Natural killer cell treated with Interleukin-12 subunit alpha and Interleukin-12 subunit beta and Interleukin-15 and Interleukin-18, amount 100 ng/mL, for 72 hours (primary cell): Measurements from ENCODE around the gene ITSN1. TPM values are rescaled to one million over a fixed set of nuclear protein-coding genes. Genes with fewer than 3 reads are reported as not detected.
"Not testable (repeated sequence)": the region's sequence is repeated elsewhere in the genome, so short reads cannot be mapped to it uniquely, and the experiment has no call there.

ENCODE experiments used
- ATAC-seq, 2 donors: fragments of 150-1000 bp; cut with Tn5 transposase in 1 of 2; sonication (Bioruptor Pico), chemical (Tn5 transposase) in 1 of 2; 2 replicates each; pipeline ENCODE4 v1.10.0; 2021
- DNase-seq: peaks from one replicate; pipeline ENCODE4 v3.0.0; 2022; ENCODE audit warnings: low spot score
- H3K27ac Mint-ChIP-seq, 2 donors: 1 replicate in 1 of 2; 2 replicates in 1 of 2; pipeline ENCODE4 v1.8.0; 2022; ENCODE audit warnings: mixed read lengths in 2 of 2, mild to moderate bottlenecking in 1 of 2, moderate library complexity in 1 of 2
- H3K27me3 Mint-ChIP-seq, 2 donors: 1 replicate in 1 of 2; 2 replicates in 1 of 2; pipeline ENCODE4 v1.8.0; 2022; ENCODE audit warnings: mixed read lengths in 2 of 2
- H3K36me3 Mint-ChIP-seq: one replicate; pipeline ENCODE4 v1.8.0; 2022; ENCODE audit warnings: mixed read lengths
- H3K4me1 Mint-ChIP-seq, 2 donors: 1 replicate in 1 of 2; 2 replicates in 1 of 2; pipeline ENCODE4 v1.8.0; 2022; ENCODE audit warnings: low read depth in 2 of 2, mixed read lengths in 2 of 2, mild to moderate bottlenecking in 1 of 2
- H3K4me3 Mint-ChIP-seq: one replicate; pipeline ENCODE4 v1.8.0; 2022; ENCODE audit warnings: mixed read lengths
- H3K9me3 Mint-ChIP-seq: 2 replicates; pipeline ENCODE4 v1.8.0; 2022; ENCODE audit warnings: mixed read lengths
- total RNA-seq, 2 donors: library from RNA; stranded (reverse); gene quantifications; one replicate each; pipeline ENCODE4 v1.2.3, GENCODE V29; 2022

The ITSN1 gene
- total RNA-seq, 2 donors from 2014 or later, result 4.0 to 8.1 TPM

GRCh38 chr21:33899199-33899598 lies 256.9 kb downstream of the ITSN1 start:
- Mint-ChIP-seq H3K27me3 (peaks cover 9 to 13% of the 10 kb centered on the region in 2 donors), H3K4me1 (peaks cover 11 to 12% of the 10 kb centered on the region in 2 donors), H3K27ac (no peak overlapping the region), H3K9me3 (no peaks in the 10 kb centered on the region), H3K36me3 (peaks cover 6% of the 10 kb centered on the region), H3K4me3 (no peak overlapping the region)
- DNase-seq, result no peak
- ATAC-seq, result no peak

- DNase-seq (no peak), ATAC-seq (no peak)
- no peaks in the 10 kb centered on the region for H3K4me1 Mint-ChIP-seq
- no peaks in the 10 kb centered on the region for H3K9me3 Mint-ChIP-seq
- no peaks in the 10 kb centered on the region for H3K27me3 Mint-ChIP-seq
- no peak overlapping the region for H3K4me3 Mint-ChIP-seq
- H3K27ac Mint-ChIP-seq, result no peak overlapping the region
- H3K36me3 Mint-ChIP-seq, result peaks cover 14% of the 10 kb centered on the region
These were observed 259.3 kb downstream of the ITSN1 start for GRCh38 chr21:33901412-33902288.

GRCh38 chr21:33902349-33902748 lies 260.0 kb downstream of the ITSN1 start:
- DNase-seq (no peak), ATAC-seq (no peak)
- Mint-ChIP-seq H3K27ac (no peak overlapping the region), H3K27me3 (no peaks in the 10 kb centered on the region), H3K36me3 (peaks cover 21% of the 10 kb centered on the region), H3K4me3 (no peak overlapping the region), H3K9me3 (no peaks in the 10 kb centered on the region), H3K4me1 (no peaks in the 10 kb centered on the region)

GRCh38 chr21:33904041-33904440 lies 261.7 kb downstream of the ITSN1 start:
- Mint-ChIP-seq H3K36me3 (peaks cover 24% of the 10 kb centered on the region), H3K4me1 (no peaks in the 10 kb centered on the region), H3K4me3 (no peak overlapping the region), H3K9me3 (no peaks in the 10 kb centered on the region), H3K27ac (no peak overlapping the region), H3K27me3 (no peaks in the 10 kb centered on the region)
- no peak for ATAC-seq
- DNase-seq, result no peak

DNA sequence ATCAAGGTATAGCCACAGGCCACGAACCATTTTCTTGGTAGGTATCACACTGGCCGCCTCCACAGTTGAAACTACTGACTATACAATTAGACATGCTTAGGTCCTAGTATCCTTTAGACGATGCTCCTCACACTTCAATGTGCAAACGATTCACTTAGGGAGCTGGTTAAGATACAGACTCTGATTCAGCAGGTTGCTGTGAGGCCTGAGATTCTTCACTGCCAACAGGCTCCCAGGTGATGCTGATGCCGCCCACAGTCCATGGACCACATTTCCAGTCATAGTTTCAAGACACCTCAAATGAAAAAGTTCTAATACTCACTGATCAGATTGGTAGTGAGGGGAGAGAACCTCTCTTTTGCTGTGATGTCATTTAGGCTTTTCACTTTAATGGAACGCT lies 266.5 kb downstream of the ITSN1 start:
- no peak for ATAC-seq
- Mint-ChIP-seq H3K4me3 (no peak overlapping the region), H3K36me3 (peaks cover 38% of the 10 kb centered on the region), H3K27ac (no peak overlapping the region), H3K27me3 (no peaks in the 10 kb centered on the region), H3K9me3 (no peaks in the 10 kb centered on the region), H3K4me1 (peaks cover 5 to 6% of the 10 kb centered on the region in 2 donors)
- DNase-seq, result no peak

- Mint-ChIP-seq H3K27me3 (no peaks in the 10 kb centered on the region), H3K36me3 (peaks cover 38% of the 10 kb centered on the region), H3K4me3 (no peak overlapping the region), H3K27ac (no peak overlapping the region), H3K4me1 (peaks cover 10 to 14% of the 10 kb centered on the region in 2 donors), H3K9me3 (no peaks in the 10 kb centered on the region)
- ATAC-seq, result no peak
- DNase-seq, result no peak
These were observed 267.5 kb downstream of the ITSN1 start for GRCh38 chr21:33909756-33910155.

GRCh38 chr21:33914188-33914587 lies 271.9 kb downstream of the ITSN1 start:
- Mint-ChIP-seq H3K27me3 (no peaks in the 10 kb centered on the region), H3K36me3 (peaks cover 20% of the 10 kb centered on the region), H3K27ac (peak overlapping the region; percentile 85 to 99), H3K9me3 (no peaks in the 10 kb centered on the region), H3K4me3 (peak overlapping the region; percentile 96), H3K4me1 (peaks cover 21 to 32% of the 10 kb centered on the region in 2 donors)
- DNase-seq (no peak), ATAC-seq (no peak)

DNA sequence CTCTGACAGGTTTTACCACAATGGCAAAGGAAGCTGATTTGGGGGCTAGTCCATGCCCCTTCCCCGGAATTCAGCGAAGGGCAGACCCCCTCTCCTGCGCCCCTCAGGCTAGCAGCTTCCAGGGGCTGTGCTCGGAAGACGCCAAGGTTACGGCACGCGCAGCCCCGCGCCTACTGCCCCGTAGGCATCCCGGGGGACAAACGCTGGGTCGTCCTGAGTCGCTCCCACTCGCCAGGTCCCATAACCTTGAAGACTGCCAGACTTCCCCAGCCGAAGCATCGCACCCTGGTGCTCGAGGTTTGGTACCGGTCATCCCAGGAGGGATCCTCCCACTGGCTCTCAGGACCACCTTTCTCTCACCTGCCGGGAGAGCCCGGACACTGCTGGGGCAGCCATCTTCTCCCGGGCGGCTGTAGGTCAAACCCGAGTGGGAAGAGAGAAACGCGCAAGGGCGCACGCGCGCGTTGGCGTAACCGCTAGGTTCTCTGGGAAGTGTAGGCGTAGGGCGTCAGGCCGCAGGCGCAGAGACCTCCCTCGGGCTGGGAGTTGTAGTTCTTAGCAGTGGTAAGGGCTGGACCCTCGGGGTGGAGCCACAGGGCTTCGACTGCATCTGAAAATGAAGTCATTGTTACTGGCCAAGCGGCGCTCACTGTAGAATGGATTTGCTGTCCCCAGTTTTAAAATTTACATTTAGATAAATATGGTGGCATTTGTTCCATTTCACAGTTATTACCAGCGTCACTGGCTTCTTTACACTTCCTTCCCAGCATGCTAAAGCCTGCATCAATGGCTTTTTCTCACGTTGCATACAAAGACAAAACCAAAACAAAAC lies 273.3 kb downstream of the ITSN1 start, which contains the start of gene ATP5PO:
TSS of gene ATP5PO (minus strand) at position 437 of the 832 bp plus-strand sequence. CDS start at position 396, 41 bp downstream.
- DNase-seq, result peak; percentile 99
- peaks cover 13% of the 10 kb centered on the region for H3K36me3 Mint-ChIP-seq
- H3K4me3 Mint-ChIP-seq, result peak within 1 kb of the TSS; percentile 96

GRCh38 chr21:33916200-33916567 lies 273.9 kb downstream of the ITSN1 start:
- Mint-ChIP-seq H3K4me1 (peaks cover 22 to 26% of the 10 kb centered on the region in 2 donors), H3K27ac (peak overlapping the region; percentile 85 to 99), H3K4me3 (peak overlapping the region; percentile 96), H3K27me3 (no peaks in the 10 kb centered on the region), H3K9me3 (no peaks in the 10 kb centered on the region), H3K36me3 (peaks cover 9% of the 10 kb centered on the region)
- DNase-seq (no peak), ATAC-seq (no peak)

More for the DNA sequence above, 273.3 kb downstream of the ITSN1 start, which contains the start of gene ATP5PO:
- Mint-ChIP-seq H3K4me1 (peaks cover 19 to 26% of the 10 kb centered on the region in 2 donors), H3K27ac (peak within 1 kb of the TSS; percentile 85 to 99), H3K27me3 (no peaks in the 10 kb centered on the region), H3K9me3 (no peaks in the 10 kb centered on the region)
- ATAC-seq, result peak; percentile 100

DNA sequence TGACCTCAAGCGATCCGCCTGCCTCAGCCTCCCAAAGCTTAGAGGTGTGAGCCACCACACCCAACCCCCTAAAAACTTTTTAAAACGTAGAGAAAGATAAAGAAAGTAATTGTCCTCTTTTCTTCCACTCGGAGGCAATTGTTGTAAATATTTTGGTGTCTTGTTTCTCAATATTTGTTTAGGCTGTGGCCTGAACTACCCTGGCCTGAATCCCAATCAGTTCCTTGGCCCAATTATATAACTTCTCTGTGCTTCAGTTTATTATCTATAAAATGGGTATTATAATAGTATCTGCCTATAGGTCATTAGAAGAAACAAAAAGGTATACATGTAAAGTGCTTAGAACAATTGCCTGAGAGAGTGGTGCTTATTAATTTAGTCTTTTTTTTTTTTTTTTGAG lies 275.1 kb downstream of the ITSN1 start:
- Mint-ChIP-seq H3K27ac (no peak overlapping the region), H3K4me1 (peaks cover 22 to 26% of the 10 kb centered on the region in 2 donors), H3K4me3 (no peak overlapping the region), H3K9me3 (no peaks in the 10 kb centered on the region), H3K36me3 (peaks cover 6% of the 10 kb centered on the region), H3K27me3 (no peaks in the 10 kb centered on the region)
- DNase-seq, result no peak
- ATAC-seq, result no peak

DNA sequence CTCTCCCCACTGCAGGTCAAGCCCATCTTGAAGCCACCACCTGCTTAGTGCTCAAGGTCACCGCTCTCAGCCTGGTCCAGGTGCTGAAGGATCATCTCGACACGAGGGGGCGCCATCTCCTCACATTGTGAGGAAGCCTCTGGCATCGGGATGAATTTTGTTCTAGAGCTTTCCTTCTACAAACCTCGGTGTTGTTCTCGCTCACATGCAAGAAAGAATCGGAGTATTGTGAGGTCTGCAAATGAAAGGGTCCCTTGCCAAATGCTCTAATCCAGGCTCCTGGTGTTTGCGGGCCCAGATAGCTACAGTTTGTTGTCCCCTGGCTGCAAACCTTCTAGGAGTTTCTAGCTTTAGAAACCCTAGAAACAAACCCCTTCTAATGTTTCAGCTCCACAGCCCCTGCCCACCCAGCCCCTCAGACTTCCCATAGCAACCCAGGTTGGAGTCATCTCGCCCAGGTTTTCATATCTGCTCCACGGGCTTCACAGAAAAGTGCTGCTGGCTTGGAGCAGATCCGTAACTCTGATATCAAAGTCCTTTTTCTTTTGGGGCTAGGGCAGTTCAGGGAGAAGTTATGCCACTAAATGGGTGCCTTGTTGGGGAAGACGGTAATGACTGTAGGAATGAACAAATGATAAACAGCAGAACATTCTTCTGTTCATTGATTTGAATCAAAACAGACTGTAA lies 281.9 kb downstream of the ITSN1 start:
- peaks cover 11 to 21% of the 10 kb centered on the region in 2 donors for H3K4me1 Mint-ChIP-seq
- H3K9me3 Mint-ChIP-seq, result no peaks in the 10 kb centered on the region
- H3K27me3 Mint-ChIP-seq, result no peaks in the 10 kb centered on the region
- ATAC-seq, result peak; percentile 93 to 94
- no peak overlapping the region for H3K4me3 Mint-ChIP-seq
- peak overlapping the region in 1 of 2 donors; percentile 34 for H3K27ac Mint-ChIP-seq
- H3K36me3 Mint-ChIP-seq, result no peaks in the 10 kb centered on the region
- peak; percentile 87 for DNase-seq

DNA sequence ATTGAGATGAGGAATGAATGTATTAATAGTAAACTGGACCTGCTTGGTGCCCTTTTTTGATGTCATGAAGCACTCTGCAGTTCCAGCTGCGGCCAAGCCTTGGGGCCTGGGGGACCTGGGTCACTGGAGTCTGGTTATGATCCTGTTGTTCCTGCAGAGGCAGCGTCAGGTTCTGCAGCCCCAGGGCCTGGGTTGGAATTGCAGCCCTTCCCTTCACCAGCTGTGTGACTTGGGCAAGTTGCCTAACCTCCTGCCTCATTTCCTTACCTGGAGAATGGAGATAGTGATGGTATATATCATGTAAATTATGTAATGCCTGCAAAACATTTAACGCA lies 282.4 kb downstream of the ITSN1 start:
- peak in 1 of 2 donors; percentile 6 for ATAC-seq
- Mint-ChIP-seq H3K4me3 (no peak overlapping the region), H3K4me1 (peaks cover 11 to 21% of the 10 kb centered on the region in 2 donors), H3K36me3 (no peaks in the 10 kb centered on the region), H3K27ac (peak overlapping the region in 1 of 2 donors; percentile 34), H3K9me3 (no peaks in the 10 kb centered on the region), H3K27me3 (no peaks in the 10 kb centered on the region)
- DNase-seq, result no peak

DNA sequence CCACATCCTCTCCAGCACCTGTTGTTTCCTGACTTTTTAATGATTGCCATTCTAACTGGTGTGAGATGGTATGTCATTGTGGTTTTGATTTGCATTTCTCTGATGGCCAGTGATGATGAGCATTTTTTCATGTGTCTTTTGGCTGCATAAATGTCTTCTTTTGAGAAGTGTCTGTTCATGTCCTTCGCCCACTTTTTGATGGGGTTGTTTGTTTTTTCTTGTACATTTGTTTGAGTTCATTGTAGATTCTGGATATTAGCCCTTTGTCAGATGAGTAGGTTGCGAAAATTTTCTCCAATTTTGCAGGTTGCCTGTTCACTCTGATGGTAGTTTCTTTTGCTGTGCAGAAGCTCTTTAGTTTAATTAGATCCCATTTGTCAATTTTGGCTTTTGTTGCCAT lies 283.9 kb downstream of the ITSN1 start:
- H3K4me3 Mint-ChIP-seq, H3K27me3 Mint-ChIP-seq: not testable (repeated sequence)
- H3K4me1 Mint-ChIP-seq, result peaks cover 11 to 15% of the 10 kb centered on the region in 2 donors

More for the DNA sequence above, 283.9 kb downstream of the ITSN1 start:
- H3K9me3 Mint-ChIP-seq, H3K27ac Mint-ChIP-seq, H3K36me3 Mint-ChIP-seq, ATAC-seq, DNase-seq: not testable (repeated sequence)
